ENCODE data around the gene C4orf54. TPM values are rescaled to one million over a fixed set of nuclear protein-coding genes. Genes with fewer than 3 reads are reported as not detected.

C4orf54 gene
- total RNA-seq, 1 donor: not detected

DNA sequence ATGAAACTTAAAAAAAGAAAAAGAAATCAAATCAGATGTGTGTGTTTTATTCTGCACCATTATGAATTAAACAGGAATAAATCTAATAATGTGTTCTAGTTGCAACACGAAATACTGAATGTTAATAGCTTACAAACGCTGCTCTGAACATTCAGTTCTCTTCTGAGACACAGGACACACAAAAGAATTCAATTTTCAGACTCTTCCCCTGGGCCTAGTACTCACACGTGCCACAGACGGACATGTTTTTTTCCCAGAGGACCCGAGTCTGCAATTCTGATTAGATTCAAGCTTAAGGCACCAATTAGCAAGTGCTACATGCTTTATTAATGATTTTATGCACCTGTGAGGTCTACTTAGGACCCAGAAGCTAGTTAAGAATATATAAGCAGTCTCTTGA lies 20.5 kb downstream of the C4orf54 start:
- DNase-seq (ENCODE audit: low read depth): no peak
- no peak for TF ChIP-seq CTCF (IDR thresholded peaks at IDR 0.05; ENCODE audit: insufficient read depth, low read length)
- H3K4me3 ChIP-seq (ENCODE audit: low read depth, low read length): no peak overlapping the region

- no peak overlapping the region for H3K4me3 ChIP-seq (ENCODE audit: low read depth, low read length)
- no peak for DNase-seq (ENCODE audit: low read depth)
- TF ChIP-seq CTCF (IDR thresholded peaks at IDR 0.05; ENCODE audit: insufficient read depth, low read length): no peak
These were observed 21.2 kb downstream of the C4orf54 start for GRCh38 chr4:99636422-99636821.

- peak; percentile 3 for DNase-seq (ENCODE audit: low read depth)
- no peak overlapping the region for H3K4me3 ChIP-seq (ENCODE audit: low read depth, low read length)
- no peak for TF ChIP-seq CTCF (IDR thresholded peaks at IDR 0.05; ENCODE audit: insufficient read depth, low read length)
These were observed 22.0 kb downstream of the C4orf54 start for GRCh38 chr4:99635601-99636000.

DNA sequence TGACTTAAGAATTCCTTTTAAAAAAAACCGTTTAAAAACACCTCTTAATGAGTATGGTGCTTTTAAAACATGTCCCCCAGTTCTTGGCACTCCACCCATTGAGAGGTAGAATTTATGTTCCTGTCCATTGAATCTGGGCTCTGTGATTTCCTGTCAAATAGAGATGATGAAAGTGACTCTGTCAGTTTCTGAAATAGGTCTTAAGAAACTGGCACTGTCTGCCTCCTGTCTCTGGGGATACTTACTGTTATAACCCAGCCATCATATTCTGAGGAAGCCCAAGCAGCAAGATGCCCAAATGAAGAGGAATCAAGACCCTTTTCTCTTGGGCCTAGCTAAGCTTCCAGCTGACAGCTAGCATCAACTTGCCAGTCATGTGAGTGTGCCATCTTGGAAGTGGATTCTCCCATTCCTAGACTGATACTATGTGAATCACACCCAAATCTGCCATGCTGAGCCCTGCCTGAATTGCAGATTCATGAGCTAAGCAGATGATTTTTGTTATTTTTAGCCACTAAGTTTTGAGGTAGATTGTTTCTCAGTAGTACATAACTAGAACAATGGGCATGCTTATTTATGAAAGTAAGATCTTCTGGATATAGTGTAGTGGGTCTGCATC lies 22.8 kb downstream of the C4orf54 start:
- no peak for DNase-seq (ENCODE audit: low read depth)
- no peak overlapping the region for H3K4me3 ChIP-seq (ENCODE audit: low read depth, low read length)
- TF ChIP-seq CTCF (IDR thresholded peaks at IDR 0.05; ENCODE audit: insufficient read depth, low read length): no peak

DNA sequence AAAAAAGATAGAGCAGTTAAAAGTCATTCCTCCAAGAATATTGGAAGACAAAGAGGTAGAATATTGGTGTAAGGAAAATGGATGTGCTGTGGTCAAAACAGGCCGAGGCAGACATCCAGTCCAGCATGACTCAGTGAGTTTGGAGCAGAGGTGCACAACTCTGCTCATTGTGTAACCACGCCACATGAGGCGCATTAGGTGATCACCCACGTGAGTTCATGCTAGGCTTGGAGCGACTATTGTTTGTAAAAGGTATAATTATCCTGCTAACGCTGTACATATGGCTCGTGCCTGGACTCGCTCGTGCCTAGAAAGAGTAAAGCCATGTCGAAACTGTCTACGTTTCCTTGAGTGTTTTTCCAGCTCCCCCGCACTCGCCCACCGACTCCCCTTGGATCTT lies 23.9 kb downstream of the C4orf54 start:
- no peak overlapping the region for H3K4me3 ChIP-seq (ENCODE audit: low read depth, low read length)
- TF ChIP-seq CTCF (IDR thresholded peaks at IDR 0.05; ENCODE audit: insufficient read depth, low read length): no peak
- no peak for DNase-seq (ENCODE audit: low read depth)

GRCh38 chr4:99630857-99631360 lies 26.7 kb downstream of the C4orf54 start:
- DNase-seq (ENCODE audit: low read depth): no peak
- no peak for TF ChIP-seq CTCF (IDR thresholded peaks at IDR 0.05; ENCODE audit: insufficient read depth, low read length)
- H3K4me3 ChIP-seq (ENCODE audit: low read depth, low read length): no peak overlapping the region

All from fibroblast of the aortic adventitia (primary cell).